GM19240 (cell line): ENCODE measurements around the gene PPFIBP2.

Experiments
- DNase-seq: peaks from one replicate; pipeline ENCODE4 v3.0.0; 2011; ENCODE audit warnings: low spot score; ENCODE audit not compliant: insufficient read length

Gene PPFIBP2

DNA sequence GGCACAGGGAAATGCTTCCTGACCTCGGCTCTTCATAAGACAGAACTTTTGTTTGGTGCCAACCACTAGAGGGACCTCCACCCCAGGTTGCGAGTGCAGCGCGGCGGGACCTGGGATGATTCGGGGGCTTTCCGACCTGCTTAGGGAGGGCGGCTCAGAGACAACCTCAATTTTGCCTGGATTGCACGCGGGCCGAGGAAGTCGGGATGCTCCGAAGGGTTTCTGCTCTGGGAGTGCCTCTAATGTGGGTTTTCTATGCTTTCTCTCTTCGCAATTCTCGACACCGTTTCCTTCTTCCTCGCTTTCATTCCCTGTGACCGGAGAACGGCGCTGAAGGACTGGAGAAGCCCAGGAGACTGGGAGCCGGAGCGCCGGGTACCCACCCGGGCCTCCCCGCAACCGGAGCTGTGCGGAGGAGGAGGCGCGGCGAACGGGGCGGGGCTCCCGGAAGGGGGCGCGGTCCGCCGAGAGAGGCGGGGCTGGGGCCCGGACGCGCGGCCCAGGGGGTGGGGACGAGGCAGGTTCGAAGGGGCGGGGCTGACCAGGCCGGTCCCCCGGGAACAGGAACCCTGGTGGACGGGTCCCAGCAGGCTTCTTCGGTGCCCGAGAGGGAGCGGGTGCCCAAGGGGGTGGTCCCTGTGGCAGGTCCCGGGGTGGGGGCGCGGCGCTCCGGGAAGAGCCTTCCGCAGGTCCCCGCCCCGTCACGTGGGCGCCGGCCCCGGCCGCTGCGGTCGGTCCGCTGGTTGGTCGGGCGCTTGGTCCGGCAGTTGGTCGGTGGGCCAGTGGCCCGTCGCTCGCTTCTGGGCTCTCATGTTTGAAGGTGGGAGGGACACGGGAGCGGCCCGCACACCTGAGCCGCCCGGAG lies at the start of gene PPFIBP2:
PPFIBP2 (plus strand) TSS at position 766 of the 865 bp plus-strand sequence. CDS start 35,477 bp downstream, outside the sequence.
- DNase-seq: peak; percentile 69

DNA sequence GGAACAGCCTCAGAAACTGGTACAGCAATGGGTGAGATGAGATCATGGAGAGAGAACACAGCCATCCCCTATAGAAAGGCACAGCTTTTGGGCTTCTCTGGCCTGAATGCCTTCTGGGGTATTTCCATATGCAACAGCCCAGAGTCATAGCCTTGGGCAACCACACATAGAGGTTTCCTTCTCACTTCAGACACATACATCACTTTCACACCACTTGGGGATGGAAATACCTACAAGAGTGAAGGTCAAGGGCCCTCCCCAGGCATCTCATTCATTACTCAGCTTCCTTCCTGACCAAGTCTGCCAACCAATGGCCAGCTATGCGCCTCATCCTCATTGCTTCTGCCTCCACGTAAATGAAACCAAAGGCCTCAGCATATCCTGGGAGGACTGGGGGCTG lies 46.1 kb upstream of the PPFIBP2 start:
- peak; percentile 10 for DNase-seq

DNA sequence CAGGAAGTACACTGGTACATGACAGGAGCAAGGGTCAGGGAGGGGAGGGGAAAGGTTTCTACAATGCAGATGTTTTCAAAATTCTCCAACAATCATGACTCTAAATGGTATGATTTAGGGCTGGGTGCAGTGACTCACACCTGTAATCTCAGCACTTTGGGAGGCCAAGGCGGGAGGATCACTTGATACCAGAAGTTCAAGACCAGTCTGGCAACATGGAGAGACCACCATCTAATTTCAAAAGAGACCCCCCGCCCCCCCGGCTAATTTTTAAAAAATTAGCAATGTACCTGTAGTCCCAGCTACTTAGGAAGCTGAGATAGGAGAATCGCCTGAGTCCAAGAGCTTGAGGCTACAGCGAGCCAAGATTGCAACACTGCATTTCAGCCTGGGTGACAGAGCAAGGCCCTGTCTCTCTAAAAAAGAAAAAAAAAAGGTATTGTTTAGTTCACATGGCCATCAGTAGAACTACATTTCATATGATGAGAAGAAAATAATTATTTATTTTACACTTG lies 44.4 kb upstream of the PPFIBP2 start:
- no peak for DNase-seq

DNA sequence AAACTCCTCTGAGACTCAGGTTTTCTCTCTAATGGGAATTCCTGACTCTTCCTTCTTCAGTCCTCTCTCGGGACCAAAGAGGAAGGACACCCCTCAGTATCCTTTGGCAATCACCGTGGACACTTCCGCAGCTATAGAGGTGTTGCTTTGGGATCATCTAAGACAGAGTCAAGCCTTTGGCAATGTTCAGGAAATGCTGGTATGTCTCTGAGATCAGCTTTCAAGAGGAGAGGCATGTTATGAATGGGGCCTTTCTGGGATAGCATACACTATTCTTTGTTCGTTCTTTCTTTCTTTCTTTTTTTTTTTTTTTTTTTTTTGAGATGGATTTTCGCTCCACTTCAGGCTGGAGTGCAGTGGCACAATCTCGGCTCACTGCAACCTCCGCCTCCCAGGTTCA lies 42.7 kb upstream of the PPFIBP2 start:
- DNase-seq: no peak

DNA sequence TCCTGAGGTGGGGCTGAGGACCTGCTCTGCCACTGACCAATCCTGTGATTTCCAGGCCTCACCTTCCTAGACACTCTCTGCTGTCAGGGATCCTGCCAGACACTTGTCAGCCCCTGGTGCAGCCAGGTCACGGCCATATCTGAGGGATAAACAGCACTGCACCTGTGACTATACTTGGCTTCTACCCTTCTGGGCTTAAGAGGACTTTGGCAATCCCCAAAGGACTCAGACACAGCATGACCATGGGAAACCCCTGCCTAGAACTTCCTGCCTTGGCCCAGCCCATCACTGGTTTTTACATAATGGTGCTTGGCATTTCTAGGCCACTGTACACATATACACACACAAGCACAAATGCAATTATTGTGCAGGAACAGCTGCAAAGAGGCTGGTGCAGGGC lies 40.1 kb upstream of the PPFIBP2 start:
- DNase-seq: no peak

DNA sequence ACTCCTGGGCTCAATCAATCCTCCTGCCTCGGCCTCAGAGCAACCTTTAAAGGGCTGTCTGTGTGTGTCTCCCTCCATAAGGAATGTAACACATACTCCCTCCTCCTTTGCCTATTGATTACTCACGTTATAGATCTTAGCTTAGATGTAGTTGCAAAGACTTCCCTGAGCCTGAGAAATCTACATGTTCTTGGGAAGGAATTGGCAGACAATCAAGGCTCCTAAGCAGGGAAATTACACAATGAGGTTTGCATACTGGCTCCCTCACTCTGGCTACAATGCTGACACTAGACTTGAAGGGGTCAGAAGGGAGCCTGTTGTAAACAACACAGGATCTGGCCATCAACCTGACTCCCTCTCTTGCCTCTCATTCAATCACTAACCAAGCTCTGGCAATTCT lies 33.7 kb upstream of the PPFIBP2 start:
- DNase-seq: no peak

DNA sequence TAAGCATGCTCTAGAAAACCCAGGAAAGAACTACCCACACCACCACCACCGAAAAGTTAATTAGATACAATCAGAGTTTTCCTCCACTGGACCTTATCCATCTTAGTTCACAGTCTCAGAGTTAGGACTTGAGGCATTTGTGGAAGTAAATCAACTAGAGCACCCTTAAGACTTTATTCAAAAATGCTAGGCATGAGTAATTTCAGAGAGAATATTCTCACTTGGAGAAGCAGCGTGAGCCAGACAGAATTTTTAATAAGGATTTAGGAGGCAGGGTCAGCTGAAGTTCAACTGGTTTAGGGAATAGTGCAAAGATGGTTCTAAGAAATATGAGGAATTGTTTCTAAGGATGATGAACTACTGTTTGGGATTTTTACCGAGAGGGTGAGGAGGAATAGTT lies 29.7 kb upstream of the PPFIBP2 start:
- DNase-seq: no peak

DNA sequence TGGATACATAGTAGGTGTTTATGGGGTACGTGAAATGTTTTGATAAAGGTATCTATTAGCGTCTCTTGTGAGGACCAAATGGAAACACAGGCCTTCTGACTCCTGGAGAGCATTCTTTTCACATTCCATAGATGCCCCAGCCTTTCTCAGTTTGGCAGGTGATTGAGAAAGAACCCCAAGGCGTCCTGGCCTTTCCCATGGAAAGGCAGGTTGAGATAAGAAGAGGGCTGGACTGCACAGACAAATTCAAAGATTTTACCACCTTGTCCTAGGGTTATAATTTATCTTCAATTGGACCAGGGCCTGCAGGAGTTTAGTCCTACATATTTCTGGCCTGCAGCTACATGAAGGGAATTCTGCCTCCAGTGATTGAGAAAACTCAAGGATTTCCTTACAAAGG lies 29.2 kb upstream of the PPFIBP2 start:
- DNase-seq: no peak

DNA sequence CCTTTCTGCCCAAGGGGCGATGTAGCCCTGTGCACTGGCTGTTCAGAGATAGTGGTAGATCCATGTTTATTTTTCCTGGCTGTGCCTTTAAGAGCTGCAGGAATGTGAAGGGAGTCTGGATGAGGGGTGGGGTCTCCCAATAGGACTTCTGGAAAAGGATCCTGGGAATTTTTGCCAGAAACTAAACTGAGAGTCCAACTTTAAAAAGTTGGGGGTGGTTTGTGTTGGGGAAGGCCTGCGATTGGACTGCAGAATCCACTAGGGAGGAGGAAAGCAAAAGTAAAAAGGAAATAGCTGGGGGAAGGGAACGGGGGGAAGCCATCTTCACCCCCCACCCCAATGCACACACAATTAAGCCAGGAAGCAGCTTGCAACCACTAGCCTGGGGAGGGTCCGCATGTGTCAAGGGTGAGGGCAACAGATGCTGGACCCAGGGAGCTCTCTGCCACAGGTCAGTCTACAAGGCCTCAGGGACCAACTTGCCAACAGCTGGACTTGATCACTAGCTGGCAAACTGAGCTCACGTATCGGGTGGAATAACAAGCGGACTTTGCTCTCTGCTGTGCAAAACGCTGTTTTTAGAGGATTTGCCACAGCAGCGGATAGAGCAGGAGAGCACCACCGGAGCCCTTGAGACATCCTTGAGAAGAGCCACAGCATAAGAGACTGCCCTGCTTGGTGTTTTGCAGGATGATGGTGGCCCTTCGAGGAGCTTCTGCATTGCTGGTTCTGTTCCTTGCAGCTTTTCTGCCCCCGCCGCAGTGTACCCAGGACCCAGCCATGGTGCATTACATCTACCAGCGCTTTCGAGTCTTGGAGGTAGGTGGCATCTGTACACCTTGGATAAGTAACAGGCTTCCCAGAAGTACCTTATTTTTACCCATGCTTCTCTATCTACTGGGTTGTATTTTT lies 28.4 kb upstream of the PPFIBP2 start, which contains the start of gene OLFML1:
OLFML1 (plus strand) TSS at position 321 of the 912 bp plus-strand sequence; CDS start at position 691, 370 bp downstream.
- DNase-seq: no peak

DNA sequence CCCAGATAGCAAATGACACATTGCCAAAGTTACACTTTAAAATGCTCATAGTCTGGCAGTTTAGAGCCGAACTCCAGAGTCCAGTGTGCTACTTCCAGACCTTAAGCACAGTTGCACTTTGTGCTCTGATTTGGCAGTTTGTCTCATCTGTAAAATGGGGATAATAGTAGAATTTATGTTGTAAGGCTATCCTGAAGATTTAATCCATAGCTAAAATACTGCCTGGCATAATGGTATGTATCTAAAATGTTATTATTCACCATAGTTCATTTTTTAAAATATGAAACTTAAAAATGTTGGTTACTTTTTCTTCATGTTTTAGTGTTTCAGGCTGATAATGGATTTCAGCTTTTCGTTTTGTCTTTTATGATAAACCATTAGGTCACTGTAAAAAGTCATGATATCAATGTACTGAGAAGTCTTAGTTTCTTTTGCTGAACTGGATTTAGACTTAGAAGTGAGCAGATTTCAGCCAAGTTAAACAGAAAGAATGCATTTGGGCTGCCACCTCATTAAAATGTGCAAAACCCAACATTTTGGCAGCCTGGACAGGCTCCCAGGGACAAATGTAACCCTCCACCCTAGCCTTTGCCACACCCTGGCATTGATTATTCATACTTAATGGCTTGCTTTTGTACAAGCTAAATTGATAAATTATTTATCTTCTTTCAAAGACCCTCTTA lies 27.6 kb upstream of the PPFIBP2 start:
- no peak for DNase-seq

DNA sequence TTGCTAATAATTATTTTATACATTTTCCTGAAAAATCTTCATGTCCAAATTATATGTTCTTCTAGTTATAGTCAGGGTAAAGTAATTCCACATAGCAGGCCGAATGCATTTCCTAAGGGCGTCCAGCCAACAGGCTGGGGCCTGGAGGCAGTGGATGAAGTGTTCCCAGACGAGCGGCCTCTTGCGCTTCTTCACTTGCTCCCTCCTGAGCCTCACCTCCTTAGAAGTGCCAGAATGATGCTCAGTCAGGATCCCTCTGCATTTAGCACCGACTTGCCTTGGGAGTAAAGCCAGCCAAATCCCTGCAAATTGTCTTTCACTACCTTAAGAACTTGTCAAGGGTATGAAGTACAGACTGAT lies 27.0 kb upstream of the PPFIBP2 start:
- no peak for DNase-seq

DNA sequence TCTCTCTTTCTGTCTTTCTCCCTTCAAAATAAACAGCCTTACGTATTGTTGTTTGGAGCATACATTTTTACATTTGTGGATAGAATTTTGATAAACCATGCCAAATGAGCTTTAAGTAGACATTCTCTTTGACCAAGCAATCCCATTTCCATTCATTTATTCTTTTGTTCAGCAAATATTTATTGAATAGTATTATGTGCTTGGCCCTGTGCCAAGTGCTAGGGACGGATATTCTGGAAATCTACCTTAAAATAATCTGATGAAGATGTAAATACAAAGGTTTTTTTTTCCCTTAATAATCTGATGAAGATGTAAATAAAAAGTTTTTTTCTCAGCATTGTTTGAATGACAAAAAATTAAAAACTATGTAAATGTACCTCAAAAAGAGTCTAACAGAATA lies 26.4 kb upstream of the PPFIBP2 start:
- DNase-seq: no peak

DNA sequence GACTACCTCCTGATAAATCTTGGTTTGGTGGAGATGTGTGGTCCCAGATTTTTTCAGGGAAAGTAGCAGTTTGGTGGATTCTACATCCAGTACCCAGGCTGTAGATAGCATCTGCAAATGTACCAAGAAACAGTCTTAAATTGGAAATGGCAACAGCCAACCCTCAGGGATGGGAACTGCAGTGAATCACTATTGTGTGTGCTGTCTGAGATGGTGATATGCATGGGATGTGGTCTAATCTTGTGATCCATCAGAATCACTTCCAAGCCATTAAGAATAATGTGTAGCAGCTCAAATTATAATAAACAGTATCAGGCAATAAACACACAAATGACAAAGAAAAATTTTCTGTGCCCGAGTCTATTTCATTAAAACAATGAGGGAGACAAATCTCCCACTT lies 25.1 kb upstream of the PPFIBP2 start:
- no peak for DNase-seq

DNA sequence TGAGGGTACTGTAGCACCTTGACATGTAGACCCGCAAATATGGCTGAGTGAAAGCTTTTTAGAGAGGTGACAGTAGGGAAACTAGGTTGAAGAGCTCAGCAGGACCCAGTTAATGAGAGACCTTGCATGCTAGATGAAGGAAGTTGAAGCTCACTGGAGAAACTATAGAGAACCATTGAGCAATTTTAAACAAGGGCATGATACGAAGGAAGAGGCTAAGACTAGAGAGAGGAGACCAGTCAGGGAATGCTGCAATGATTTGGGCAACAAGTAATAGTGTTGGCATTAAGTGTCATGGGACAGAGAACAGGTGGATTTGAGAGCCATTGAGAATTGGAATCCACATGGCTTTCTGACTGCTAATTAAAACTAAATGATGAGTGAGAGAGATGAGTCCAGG lies 24.4 kb upstream of the PPFIBP2 start:
- DNase-seq: no peak

DNA sequence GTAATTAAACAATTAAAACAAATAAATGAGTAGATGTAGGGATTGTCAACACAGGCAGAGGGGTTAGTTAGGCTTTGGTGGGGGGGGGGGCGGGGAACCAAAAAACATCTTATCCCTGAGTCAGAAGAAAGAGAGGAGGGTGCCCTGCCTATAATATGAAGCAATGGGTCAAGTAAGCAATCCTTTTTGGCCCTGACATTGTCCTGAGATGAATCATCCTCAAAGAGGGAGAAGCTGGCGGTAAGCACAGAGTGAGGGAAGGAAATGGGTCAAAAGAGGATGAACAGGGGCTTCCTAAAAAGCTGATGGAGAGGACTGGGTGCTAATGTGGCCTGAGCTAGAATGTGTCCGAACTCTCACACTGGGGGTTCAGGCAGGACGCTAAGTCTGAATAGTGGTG lies 23.7 kb upstream of the PPFIBP2 start:
- no peak for DNase-seq

DNA sequence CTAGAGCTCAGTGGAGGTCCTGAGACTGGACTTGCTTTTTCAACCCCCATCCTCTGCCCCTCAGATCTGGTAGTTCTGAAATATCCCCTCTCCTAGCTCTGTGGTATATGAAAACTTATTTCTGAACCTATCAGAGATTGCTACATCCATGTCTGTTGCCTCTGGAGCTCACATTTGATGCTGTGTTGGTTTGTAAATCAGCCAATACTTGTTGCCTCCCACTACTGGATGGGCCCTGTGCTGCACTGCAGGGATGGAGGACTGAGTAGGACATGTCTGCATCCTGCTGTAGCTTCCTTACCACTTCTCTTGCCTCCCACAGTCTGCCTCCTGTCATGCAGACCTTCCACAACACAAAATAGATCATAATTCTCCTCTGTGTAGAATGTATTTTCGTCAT lies 23.3 kb upstream of the PPFIBP2 start:
- DNase-seq: no peak

DNA sequence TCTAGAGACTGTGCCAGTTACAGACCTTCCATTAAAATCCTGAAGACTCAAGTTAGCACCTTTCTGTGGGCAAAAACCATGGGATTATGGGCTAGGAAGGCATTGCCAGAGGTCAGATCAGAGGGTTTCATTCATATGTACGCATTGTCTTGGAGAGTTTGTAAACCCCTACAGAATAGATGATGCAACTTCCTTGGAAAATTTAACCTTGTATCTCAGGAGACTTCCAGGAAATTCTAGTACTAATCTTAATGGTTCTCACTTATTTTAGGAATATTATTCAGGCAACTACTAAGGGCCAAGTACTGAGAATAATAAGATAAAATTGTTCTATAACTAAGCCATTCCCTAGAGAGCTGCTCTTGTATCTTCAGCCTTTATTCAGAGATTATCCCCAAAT lies 21.5 kb upstream of the PPFIBP2 start:
- no peak for DNase-seq

DNA sequence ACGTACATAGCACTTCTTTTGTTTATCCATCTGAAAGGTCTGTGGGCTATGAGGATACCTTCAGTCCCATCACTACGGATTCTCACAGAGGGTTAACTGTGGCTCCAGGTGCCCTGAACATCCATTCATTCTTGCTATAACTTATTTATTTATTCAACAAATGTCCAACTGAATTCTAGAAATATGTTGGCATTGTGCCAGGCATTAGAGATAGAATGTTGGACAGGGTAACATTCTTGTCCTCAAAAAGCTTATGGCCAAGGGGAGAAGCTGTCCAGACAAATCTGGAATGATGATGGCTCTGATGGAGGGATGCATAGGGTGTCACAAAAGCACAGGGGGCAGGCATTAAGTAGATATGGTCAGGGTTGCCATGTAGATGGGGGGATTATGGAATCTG lies 20.1 kb upstream of the PPFIBP2 start:
- DNase-seq: no peak

DNA sequence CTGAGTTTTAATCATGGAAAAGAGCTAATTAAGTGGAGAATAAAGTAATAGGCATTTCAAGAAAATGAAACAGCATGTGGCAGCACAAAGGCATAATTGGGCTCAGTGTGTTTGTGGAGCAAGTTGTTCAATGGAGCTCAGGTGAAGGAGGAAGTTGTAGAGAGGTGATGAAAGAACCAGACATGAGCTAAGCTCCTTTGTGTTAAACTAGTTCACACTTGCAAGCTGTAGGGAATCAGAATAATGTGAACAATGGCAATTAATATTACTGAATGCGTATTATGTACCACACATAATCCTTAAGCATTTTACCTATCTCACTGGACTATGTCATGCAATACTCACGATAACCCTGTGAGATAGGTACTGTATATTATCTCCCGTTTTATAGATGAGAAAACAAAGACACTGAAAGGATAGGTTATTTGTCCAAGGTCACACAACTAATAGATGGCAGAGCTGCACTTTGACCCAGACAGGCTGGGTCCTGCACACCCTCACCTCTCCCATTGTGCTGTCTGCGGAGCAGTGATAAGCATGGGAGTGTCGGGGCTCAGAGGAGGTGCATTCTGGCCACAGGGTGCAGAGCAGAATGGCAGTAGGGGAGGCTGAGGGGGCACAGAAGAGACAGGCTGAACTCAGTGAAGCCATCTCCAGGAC lies 19.6 kb upstream of the PPFIBP2 start:
- DNase-seq: no peak

DNA sequence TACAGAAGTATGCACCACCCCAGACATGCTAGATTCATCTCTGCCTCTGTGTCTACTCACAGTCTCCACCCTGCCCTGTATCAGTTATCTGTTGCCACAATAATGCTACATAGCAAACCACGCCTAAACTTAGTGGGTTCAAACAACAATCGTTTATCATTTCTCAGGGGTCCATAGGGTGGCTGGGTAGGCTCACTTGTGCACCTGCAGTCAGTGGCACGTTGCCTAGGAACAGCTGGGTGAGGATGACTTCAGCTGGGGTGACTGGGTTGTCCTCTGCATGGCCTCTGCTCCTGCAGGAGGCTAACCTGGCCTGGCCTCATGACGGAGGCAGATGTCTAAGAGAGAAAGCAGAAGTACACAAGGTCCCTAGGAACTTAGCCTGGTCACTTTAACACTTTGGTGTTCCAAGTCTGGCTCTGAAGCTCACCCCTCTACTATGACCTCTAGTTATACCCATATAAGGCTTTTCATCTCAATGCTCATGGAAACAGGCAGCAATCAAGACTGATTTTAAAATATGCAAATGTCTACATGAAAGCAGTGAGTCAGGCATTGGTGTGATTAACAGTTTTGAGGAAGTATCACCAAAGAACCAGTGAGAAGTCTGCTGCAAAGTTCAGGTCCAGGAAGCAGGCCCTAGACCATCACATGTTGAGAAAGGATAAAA lies 17.8 kb upstream of the PPFIBP2 start:
- peak; percentile 41 for DNase-seq
